ENCODE data around the gene CERT1.

- TF ChIP-seq EZH2 (IDR thresholded peaks at IDR 0.05; ENCODE audit: borderline replicate concordance, low read depth, low read length, poor library complexity, severe bottlenecking) (no peak), CTCF (conservative IDR thresholded peaks at IDR 0.05; ENCODE audit: low read depth, low read length) (no peak)
Observed at GRCh38 chr5:75446068-75446467, 65.4 kb downstream of the CERT1 start.
